Naive thymus-derived CD8-positive, alpha-beta T cell (primary cell): ENCODE measurements around the gene IPCEF1. TPM values are rescaled to one million over a fixed set of nuclear protein-coding genes. Genes with fewer than 3 reads are reported as not detected.

Experiments used
- ATAC-seq, 2 donors: fragments of 150-1000 bp; cut with Tn5 transposase in 1 of 2; sonication (Bioruptor Pico), chemical (Tn5 transposase) in 1 of 2; 1 replicate in 1 of 2; 2 replicates in 1 of 2; pipeline ENCODE4 v1.10.0; 2021; ENCODE audit warnings: mild to moderate bottlenecking in 2 of 2, moderate library complexity in 2 of 2
- POLR2A ChIA-PET: fragments of 350-600 bp; sonication (Branson Sonifier 250); formaldehyde crosslinking; loops from one replicate; lab custom pipeline; 2021; ENCODE audit warnings: antibody characterized with exemption; lab: Charles Lee
- DNase-seq, 10 donors: peaks; one replicate each; pipeline versions ENCODE4 v3.0.0 to v3.0.0-alpha.2; 2020 to 2022
- H3K27ac Mint-ChIP-seq, 10 donors: one replicate each; pipeline ENCODE4 v1.8.0; 2020 to 2022; ENCODE audit warnings: mild to moderate bottlenecking in 10 of 10, mixed read lengths in 10 of 10, moderate library complexity in 4 of 10, inconsistent platforms in 1 of 10
- H3K27me3 Mint-ChIP-seq, 5 donors: one replicate each; pipeline ENCODE4 v1.8.0; 2021 to 2022; ENCODE audit warnings: mixed read lengths in 5 of 5
- H3K36me3 Mint-ChIP-seq, 3 donors: one replicate each; pipeline ENCODE4 v1.8.0; 2020 to 2022; ENCODE audit warnings: mixed read lengths in 3 of 3, mild to moderate bottlenecking in 2 of 3, inconsistent platforms in 1 of 3
- H3K4me1 Mint-ChIP-seq, 4 donors: one replicate each; pipeline ENCODE4 v1.8.0; 2021 to 2022; ENCODE audit warnings: mixed read lengths in 4 of 4
- H3K4me3 Mint-ChIP-seq, 10 donors: one replicate each; pipeline ENCODE4 v1.8.0; 2020 to 2022; ENCODE audit warnings: mild to moderate bottlenecking in 10 of 10, mixed read lengths in 10 of 10, moderate library complexity in 6 of 10, inconsistent platforms in 1 of 10
- H3K9me3 Mint-ChIP-seq, 9 donors: one replicate each; pipeline ENCODE4 v1.8.0; 2020 to 2022; ENCODE audit warnings: mixed read lengths in 9 of 9, mild to moderate bottlenecking in 3 of 9, inconsistent platforms in 1 of 9, moderate library complexity in 1 of 9
- polyA plus RNA-seq, 3 donors: library from polyadenylated mRNA; unstranded; fragments of 300-500 nt; fragmentation: Illumina TruSeq; gene quantifications; one replicate each; pipeline ENCODE4 v1.2.3, GENCODE V29; 2021
- total RNA-seq, 8 experiments: library from RNA in 2 of 8; stranded (reverse) in 2 of 8; gene quantifications; one replicate each; pipeline ENCODE4 v1.2.3 and lab custom pipeline; 2021 to 2026

Gene IPCEF1
- total and polyA plus RNA-seq, 5 experiments from 2014 or later: 80.9 to 102 (median 91.7) TPM

DNA sequence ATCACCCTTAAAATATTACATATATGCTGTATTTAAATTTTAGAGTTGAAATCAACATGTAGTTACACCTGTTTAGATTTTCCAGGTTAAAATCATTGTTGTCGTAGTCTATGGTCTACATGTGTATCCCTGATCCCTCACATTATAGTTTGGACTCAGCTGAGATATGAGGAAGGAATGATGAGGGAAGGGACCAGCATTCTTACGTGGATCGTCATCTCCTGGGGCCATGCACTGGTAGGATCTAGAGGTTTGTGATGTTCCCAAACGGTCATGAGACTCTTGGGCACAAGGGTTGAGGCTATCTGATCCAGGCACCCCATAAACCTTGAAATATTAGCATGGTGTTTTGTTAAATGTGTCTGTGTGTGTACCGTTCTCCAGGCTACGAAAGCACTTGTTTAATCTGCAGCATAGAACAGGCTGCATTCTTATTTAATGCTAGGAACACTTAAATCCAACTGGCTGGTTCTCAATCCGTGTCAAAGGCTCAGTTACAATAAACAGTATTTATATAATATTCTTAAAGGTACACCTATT lies 55.4 kb downstream of the IPCEF1 start:
- no peak for ATAC-seq
- H3K27me3 Mint-ChIP-seq: no peaks in the 10 kb centered on the region

DNA sequence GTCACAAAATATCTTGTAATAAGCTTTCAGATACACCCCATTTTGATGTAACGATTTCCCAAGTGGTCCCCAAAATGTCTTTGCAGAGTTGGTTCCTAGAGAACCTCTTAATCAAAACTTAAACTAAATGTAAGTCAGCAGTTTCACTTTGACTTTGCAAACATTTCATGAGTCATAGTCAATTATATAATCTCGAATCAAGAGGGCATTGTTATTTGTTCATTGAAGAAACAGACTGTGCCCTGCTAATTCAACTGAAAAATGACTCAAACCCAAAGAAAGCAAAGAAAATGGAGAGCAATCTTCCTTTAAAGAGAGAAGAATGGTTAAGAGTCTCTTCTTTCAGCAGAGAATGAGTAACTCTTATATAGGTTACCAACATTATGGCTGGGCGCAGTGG lies 58.3 kb downstream of the IPCEF1 start:
- no peaks in the 10 kb centered on the region for H3K27me3 Mint-ChIP-seq
- no peaks in the 10 kb centered on the region for H3K36me3 Mint-ChIP-seq
- no peaks in the 10 kb centered on the region for H3K9me3 Mint-ChIP-seq
- DNase-seq: no peak
- H3K4me1 Mint-ChIP-seq: peaks cover 3 to 16% (median 11%) of the 10 kb centered on the region in 4 donors
- no peak for ATAC-seq
- H3K27ac Mint-ChIP-seq: no peak overlapping the region
- no peak overlapping the region for H3K4me3 Mint-ChIP-seq
- POLR2A ChIA-PET: no interaction called here

More for the DNA sequence above, 55.4 kb downstream of the IPCEF1 start:
- no peaks in the 10 kb centered on the region for H3K36me3 Mint-ChIP-seq
- H3K27ac Mint-ChIP-seq: no peak overlapping the region
- no peaks in the 10 kb centered on the region for H3K9me3 Mint-ChIP-seq
- POLR2A ChIA-PET: interaction anchor here (0.5 kb wide), 1 partner anchor 109 kb away, joined by 3 read pairs; no protein-coding TSS in a partner anchor
- DNase-seq: no peak
- H3K4me3 Mint-ChIP-seq: no peak overlapping the region
- peaks cover 6 to 16% (median 11%) of the 10 kb centered on the region in 4 donors for H3K4me1 Mint-ChIP-seq

DNA sequence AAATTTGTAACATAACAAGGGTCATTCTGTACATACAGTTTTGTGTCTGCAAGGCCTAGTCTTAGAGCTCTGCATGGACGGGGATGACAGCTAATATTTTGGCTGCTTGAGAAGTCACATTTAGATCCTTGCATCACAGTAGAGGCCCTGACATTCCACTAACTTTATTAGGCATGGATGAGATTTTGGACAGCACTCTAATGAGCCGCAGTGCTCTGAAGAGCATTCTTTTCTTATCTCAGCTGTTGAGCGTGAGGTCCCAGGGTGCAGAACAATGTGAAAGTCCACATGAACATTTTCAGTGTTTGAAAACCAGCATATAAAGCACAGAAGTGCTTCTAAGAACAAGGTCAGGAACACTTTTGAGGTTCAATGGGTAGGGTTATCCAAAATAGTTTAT lies 58.9 kb downstream of the IPCEF1 start:
- POLR2A ChIA-PET: no interaction called here
- Mint-ChIP-seq H3K36me3 (no peaks in the 10 kb centered on the region), H3K4me3 (no peak overlapping the region), H3K4me1 (peaks cover 3 to 16% (median 10%) of the 10 kb centered on the region in 4 donors), H3K27me3 (no peaks in the 10 kb centered on the region), H3K9me3 (no peaks in the 10 kb centered on the region), H3K27ac (no peak overlapping the region)
- ATAC-seq (no peak), DNase-seq (no peak)

DNA sequence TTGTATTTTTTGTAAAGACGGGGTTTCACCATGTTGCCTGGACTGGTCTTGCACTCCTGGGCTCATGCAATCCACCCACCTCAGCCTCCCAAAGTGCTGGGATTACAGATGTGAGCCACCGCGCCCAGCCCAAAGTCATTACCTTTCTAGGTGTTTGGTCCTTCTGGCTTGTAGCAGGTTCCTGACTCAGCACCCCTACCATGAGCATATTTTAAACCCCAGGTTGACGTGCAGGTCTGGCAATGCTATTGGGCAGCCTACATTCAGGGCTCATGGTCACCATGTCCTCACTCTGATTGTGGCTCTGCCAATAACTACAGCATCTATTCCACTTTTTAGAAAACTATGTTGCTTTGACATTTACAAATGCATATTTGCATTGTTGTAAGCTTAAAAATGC lies 59.4 kb downstream of the IPCEF1 start:
- ATAC-seq: no peak
- H3K36me3 Mint-ChIP-seq: no peaks in the 10 kb centered on the region

DNA sequence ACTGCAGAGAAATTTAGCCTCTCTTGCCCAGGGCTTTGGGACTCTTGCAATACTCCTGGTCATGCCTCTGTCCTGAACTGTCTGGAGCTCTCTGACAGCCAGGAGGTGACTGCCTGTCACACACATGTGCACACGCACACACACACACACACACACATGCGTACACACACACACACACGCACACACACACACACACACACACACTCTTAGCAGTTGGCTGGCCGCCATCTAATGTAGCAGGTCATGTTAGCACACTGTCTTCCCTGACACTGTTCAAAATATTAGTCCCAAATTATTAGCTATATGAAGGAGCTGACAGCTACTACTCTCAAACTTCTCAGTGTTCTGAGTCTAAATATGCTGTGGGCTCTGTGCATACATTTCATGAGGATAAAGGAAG lies 60.9 kb downstream of the IPCEF1 start:
- H3K4me1 Mint-ChIP-seq: peaks cover 0 to 2% (median 0%) of the 10 kb centered on the region in 4 donors
- no peaks in the 10 kb centered on the region for H3K9me3 Mint-ChIP-seq
- no peak overlapping the region for H3K4me3 Mint-ChIP-seq
- H3K36me3 Mint-ChIP-seq: no peaks in the 10 kb centered on the region
- ATAC-seq: no peak
- no peak for DNase-seq
- POLR2A ChIA-PET: no interaction called here
- no peak overlapping the region for H3K27ac Mint-ChIP-seq
- H3K27me3 Mint-ChIP-seq: no peaks in the 10 kb centered on the region

More for the DNA sequence above, 59.4 kb downstream of the IPCEF1 start:
- no peak for DNase-seq
- Mint-ChIP-seq H3K4me1 (peaks cover 2 to 14% (median 6%) of the 10 kb centered on the region in 4 donors), H3K9me3 (no peaks in the 10 kb centered on the region), H3K4me3 (no peak overlapping the region), H3K27me3 (no peaks in the 10 kb centered on the region), H3K27ac (no peak overlapping the region)
- POLR2A ChIA-PET: no interaction called here

DNA sequence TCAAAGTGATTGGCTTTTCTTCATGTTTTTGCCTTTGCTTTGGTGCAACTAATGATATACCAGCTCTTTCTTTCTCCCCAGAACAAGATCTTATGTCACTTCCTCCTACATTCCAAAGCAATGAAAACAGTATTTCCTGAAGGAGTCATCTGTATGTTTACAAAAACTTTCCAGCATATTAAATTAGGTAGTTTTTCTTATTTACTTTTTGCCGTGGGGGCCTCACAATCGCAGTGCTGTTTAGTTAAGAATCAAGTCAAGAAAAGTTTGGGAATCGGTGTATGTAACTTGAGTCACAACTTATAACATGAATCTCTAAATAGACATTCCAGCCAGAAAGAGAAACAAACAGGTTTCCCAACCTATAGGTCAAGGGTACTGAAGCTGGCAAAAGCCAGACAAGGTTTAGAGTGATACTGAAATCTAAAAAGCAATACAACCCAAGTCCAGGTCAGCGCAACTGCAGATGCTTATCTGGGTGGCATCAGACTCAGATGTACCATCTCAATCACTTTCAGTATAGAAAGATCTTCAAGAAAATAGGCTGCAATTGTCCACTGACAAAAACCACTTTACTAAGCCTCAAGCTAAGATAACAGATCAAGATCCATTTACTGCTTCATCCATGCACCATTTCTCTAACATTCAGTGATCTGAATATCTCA lies 63.6 kb downstream of the IPCEF1 start:
- ATAC-seq (no peak), DNase-seq (no peak)
- POLR2A ChIA-PET: no interaction called here
- no peaks in the 10 kb centered on the region for H3K36me3 Mint-ChIP-seq
- H3K9me3 Mint-ChIP-seq: peaks cover 0 to 10% (median 0%) of the 10 kb centered on the region in 9 donors
- H3K27me3 Mint-ChIP-seq: no peaks in the 10 kb centered on the region
- H3K27ac Mint-ChIP-seq: no peak overlapping the region
- H3K4me1 Mint-ChIP-seq: no peaks in the 10 kb centered on the region
- no peak overlapping the region for H3K4me3 Mint-ChIP-seq

DNA sequence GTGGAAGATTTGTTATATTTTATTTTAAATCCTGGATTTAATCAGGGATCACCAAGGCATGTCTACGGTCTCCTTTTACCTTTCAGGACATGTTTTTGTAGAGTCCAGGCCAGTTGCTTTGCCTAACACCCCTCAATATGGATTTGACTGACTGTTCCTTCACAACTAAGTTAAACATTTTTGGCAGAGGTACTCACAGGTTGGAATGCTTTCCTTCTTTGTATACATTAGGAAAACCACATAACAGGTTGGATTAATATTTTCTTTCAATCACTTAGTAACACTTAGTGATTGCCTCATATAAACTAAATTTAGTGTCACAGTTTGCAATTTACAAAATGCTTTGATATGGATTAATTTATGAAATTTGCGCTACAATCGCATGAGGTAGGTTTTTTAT lies 64.5 kb downstream of the IPCEF1 start:
- H3K4me3 Mint-ChIP-seq: no peak overlapping the region
- no peaks in the 10 kb centered on the region for H3K36me3 Mint-ChIP-seq
- DNase-seq (no peak), ATAC-seq (no peak)
- POLR2A ChIA-PET: no interaction called here
- no peak overlapping the region for H3K27ac Mint-ChIP-seq
- H3K27me3 Mint-ChIP-seq: no peaks in the 10 kb centered on the region
- peaks cover 0 to 10% (median 0%) of the 10 kb centered on the region in 9 donors for H3K9me3 Mint-ChIP-seq
- no peaks in the 10 kb centered on the region for H3K4me1 Mint-ChIP-seq

DNA sequence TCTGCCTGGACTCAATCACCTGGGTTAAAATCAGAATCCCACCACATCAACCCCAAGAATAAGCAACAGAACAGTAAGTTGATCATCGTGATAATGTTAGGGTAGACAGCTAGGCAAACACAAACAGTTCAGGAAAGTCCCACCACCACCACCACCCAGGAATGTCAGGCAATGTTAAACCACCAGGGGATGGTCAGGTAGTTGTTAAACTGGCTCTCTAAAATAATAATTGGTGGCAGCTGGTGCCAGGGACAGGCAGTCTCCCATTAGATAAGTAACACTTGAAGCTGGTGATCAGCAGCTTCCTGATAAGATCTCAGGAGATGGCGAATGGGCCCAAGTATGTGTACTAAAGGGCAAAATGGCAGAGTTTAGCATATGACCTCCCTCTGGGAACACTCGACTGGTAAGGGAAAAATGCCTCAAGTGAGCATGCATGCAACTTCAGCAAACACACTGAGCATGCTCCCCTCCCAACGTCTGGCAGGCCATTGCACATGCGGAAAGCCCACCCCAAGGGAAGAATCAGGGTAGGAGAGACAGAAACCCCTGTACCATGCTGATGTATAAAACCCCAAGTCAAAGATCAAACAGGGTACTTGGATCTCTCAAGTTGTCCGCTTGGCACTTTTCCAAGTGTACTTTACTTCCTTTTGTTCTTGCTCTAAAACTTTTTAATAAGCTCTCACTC lies 66.6 kb downstream of the IPCEF1 start:
- DNase-seq (no peak), ATAC-seq (no peak)
- Mint-ChIP-seq H3K4me3 (no peak overlapping the region), H3K4me1 (no peaks in the 10 kb centered on the region), H3K27me3 (no peaks in the 10 kb centered on the region), H3K36me3 (no peaks in the 10 kb centered on the region), H3K27ac (no peak overlapping the region), H3K9me3 (peaks cover 0 to 10% (median 1%) of the 10 kb centered on the region in 9 donors)
- POLR2A ChIA-PET: interaction anchor here (0.7 kb wide), 1 partner anchor 87 kb away, joined by 3 read pairs; no protein-coding TSS in a partner anchor

DNA sequence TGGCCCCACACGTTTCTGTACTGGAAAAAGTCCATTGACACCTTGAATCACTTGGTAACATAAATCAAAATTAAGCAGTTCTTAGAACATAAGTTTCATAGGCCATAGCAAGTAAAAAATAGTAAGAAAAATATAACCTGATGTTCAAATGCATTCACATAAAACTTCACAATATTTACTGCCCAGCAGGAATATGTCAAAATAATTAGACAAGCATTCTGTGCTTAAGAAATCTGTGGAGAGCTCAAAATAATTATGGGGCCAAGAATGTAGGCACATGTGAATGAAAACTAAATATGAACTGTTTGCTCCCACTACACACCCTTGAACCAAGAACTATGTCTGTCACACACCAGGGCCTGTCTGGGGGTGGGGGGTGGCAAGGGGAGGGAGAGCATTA lies 70.8 kb downstream of the IPCEF1 start:
- H3K27ac Mint-ChIP-seq: no peak overlapping the region
- POLR2A ChIA-PET: no interaction called here
- ATAC-seq: no peak
- H3K27me3 Mint-ChIP-seq: no peaks in the 10 kb centered on the region
- H3K4me1 Mint-ChIP-seq: no peaks in the 10 kb centered on the region
- H3K36me3 Mint-ChIP-seq: no peaks in the 10 kb centered on the region
- peaks cover 0 to 10% (median 2%) of the 10 kb centered on the region in 9 donors for H3K9me3 Mint-ChIP-seq
- H3K4me3 Mint-ChIP-seq: no peak overlapping the region
- DNase-seq: no peak

DNA sequence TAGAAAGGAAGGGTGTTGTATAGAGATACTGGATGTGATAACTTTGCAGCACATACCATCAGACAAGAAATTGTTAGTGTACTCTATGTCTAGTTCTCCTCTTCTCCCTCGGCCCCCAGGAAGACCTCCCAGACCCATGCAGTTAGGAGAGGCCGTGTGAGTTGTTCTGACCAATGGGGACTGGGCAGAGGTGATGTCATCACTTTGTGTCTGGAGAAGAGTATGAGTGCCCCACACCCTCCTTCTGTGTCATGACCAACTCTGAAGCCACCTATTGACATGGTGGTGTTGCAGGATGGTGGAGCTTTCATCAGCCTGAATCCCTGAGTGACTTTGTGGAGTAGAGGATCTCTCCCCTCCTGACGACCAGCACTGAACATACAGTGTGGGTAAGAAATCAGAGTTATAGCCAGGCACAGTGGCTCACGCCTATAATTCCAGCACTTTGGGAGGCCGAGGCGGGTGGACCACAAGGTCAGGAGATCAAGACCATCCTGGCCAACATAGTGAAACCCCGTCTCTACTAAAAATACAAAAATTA lies 72.2 kb downstream of the IPCEF1 start:
- H3K9me3 Mint-ChIP-seq: peaks cover 0 to 8% (median 0%) of the 10 kb centered on the region in 9 donors
- no peak overlapping the region for H3K27ac Mint-ChIP-seq
- no peaks in the 10 kb centered on the region for H3K36me3 Mint-ChIP-seq
- H3K27me3 Mint-ChIP-seq: no peaks in the 10 kb centered on the region
- no peak for ATAC-seq
- no peak for DNase-seq
- no peaks in the 10 kb centered on the region for H3K4me1 Mint-ChIP-seq
- POLR2A ChIA-PET: no interaction called here
- no peak overlapping the region for H3K4me3 Mint-ChIP-seq

DNA sequence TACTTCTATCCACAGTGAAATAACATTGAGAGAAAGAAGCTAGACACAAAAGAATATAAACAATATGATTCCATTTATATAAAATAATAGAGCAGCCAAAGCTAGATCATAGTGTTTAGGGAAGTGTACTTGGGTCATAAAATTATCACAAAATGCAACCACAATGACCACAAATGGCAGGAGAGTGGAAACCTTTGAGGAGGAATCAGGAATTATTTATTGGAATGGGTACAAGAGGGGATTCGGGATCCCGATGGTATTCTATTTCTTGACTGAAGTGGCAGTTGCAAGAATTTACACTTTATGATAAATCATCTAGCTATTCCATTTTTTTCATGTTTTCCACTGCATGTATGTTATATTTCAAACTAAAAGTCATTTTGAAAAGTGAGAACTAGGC lies 76.1 kb downstream of the IPCEF1 start:
- H3K27me3 Mint-ChIP-seq: no peaks in the 10 kb centered on the region
- ATAC-seq (no peak), DNase-seq (no peak)
- H3K27ac Mint-ChIP-seq: no peak overlapping the region
- H3K4me3 Mint-ChIP-seq: no peak overlapping the region
- no peaks in the 10 kb centered on the region for H3K36me3 Mint-ChIP-seq
- POLR2A ChIA-PET: no interaction called here
- peaks cover 11 to 27% (median 26%) of the 10 kb centered on the region in 4 donors for H3K4me1 Mint-ChIP-seq
- H3K9me3 Mint-ChIP-seq: peaks cover 0 to 2% (median 0%) of the 10 kb centered on the region in 9 donors

DNA sequence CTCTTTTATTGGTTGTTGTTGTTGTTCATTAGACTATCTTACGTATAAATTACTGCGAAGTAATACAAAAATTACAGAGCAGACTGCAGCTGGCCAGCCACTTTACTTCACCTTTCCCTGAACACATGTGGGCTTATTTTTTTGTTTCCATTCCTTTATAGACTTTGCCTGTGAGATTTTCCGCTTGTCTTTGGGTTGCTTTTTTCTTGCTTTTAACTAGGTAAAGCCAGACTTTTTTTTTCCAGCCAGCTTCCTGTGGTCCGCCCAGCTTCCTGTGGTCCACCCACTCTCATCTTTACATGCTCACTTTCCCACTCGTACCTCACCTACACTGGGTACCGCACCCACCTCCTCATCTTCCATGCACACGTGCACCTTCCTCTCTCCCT lies 79.0 kb downstream of the IPCEF1 start:
- H3K4me1 Mint-ChIP-seq: peaks cover 20 to 43% (median 40%) of the 10 kb centered on the region in 4 donors
- ATAC-seq: peak; percentile 36 to 65
- H3K27me3 Mint-ChIP-seq: no peaks in the 10 kb centered on the region
- H3K4me3 Mint-ChIP-seq: peak overlapping the region; percentile 65 to 86 (median 76)
- H3K36me3 Mint-ChIP-seq: no peaks in the 10 kb centered on the region
- POLR2A ChIA-PET: interaction anchor here (0.6 to 2.0 kb wide), 10 partner anchors 22 to 123 kb away, joined by 3 to 9 read pairs (median 6); no protein-coding TSS in a partner anchor
- H3K27ac Mint-ChIP-seq: peak overlapping the region; percentile 41 to 87 (median 78)
- DNase-seq: peak in 2 of 10 donors; percentile 10 to 24
- H3K9me3 Mint-ChIP-seq: no peaks in the 10 kb centered on the region
